Liver (tissue), 3 donors: ENCODE data around the gene UNC80.

ENCODE experiments used
- GABPA ChIP-seq, 2 donors: IDR thresholded peaks in 1 of 2; conservative IDR thresholded peaks in 1 of 2; 2 replicates each; pipeline ENCODE4 v1.6.1; 2016; ENCODE audit warnings: antibody characterized with exemption in 2 of 2, mild to moderate bottlenecking in 1 of 2, moderate library complexity in 1 of 2
- TAF1 ChIP-seq: conservative IDR thresholded peaks from 2 replicates; pipeline ENCODE4 v1.6.1; 2016; ENCODE audit warnings: antibody characterized with exemption, mild to moderate bottlenecking
- YY1 ChIP-seq: IDR thresholded peaks from 2 replicates; pipeline ENCODE4 v1.6.1; 2016; ENCODE audit warnings: antibody characterized with exemption, mild to moderate bottlenecking
- TF ChIP-seq, protein P1 (sequence below): fragments of 150-350 bp; IDR thresholded peaks from 2 replicates; pipeline ENCODE4 v1.5.1; 2017; ENCODE audit warnings: improper control_type of control experiment, low read depth, low read length; ENCODE audit not compliant: missing input control
- TF ChIP-seq, protein P2 (sequence below): IDR thresholded peaks from 2 replicates; pipeline ENCODE4 v1.6.1; 2016; ENCODE audit warnings: antibody characterized with exemption
- TF ChIP-seq, protein P3 (sequence below): IDR thresholded peaks from 2 replicates; pipeline ENCODE4 v1.6.1; 2016; ENCODE audit warnings: antibody characterized with exemption
- donor health status: healthy.
- donor health status: healthy.

DNA sequence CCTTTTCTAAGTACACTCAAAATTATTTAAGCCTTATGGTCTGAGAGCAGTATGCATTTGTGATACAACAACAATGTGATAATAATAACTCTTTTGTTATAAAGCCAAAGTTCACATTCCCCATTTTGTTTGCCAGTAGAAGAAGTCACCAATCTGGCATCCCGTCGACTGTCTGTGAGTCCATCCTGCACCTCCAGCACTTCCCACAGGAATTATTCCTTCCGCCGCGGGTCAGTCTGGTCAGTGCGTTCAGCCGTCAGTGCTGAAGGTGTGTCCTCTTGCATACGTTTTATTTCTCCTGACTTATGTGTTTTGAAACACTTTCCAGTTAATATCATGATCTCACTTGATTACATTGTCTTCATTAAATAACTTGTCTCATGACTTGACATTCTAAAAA is 150.5 kb downstream of the UNC80 start:
- TF ChIP-seq, protein P1, sequence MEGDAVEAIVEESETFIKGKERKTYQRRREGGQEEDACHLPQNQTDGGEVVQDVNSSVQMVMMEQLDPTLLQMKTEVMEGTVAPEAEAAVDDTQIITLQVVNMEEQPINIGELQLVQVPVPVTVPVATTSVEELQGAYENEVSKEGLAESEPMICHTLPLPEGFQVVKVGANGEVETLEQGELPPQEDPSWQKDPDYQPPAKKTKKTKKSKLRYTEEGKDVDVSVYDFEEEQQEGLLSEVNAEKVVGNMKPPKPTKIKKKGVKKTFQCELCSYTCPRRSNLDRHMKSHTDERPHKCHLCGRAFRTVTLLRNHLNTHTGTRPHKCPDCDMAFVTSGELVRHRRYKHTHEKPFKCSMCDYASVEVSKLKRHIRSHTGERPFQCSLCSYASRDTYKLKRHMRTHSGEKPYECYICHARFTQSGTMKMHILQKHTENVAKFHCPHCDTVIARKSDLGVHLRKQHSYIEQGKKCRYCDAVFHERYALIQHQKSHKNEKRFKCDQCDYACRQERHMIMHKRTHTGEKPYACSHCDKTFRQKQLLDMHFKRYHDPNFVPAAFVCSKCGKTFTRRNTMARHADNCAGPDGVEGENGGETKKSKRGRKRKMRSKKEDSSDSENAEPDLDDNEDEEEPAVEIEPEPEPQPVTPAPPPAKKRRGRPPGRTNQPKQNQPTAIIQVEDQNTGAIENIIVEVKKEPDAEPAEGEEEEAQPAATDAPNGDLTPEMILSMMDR: no peak
- TF ChIP-seq TAF1 (no peak), YY1 (no peak), GABPA (IDR thresholded peaks at IDR 0.05 in 1 of 2, conservative IDR thresholded peaks at IDR 0.05 in 1 of 2) (no peak)
- TF ChIP-seq, protein P2, sequence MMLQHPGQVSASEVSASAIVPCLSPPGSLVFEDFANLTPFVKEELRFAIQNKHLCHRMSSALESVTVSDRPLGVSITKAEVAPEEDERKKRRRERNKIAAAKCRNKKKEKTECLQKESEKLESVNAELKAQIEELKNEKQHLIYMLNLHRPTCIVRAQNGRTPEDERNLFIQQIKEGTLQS: no peak
- TF ChIP-seq, protein P3, sequence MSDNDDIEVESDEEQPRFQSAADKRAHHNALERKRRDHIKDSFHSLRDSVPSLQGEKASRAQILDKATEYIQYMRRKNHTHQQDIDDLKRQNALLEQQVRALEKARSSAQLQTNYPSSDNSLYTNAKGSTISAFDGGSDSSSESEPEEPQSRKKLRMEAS: no peak
